Measurements from ENCODE around the gene KDSR. TPM values are rescaled to one million over a fixed set of nuclear protein-coding genes. Genes with fewer than 3 reads are reported as not detected.

Gene KDSR
- total and polyA plus RNA-seq, 4 donors: 22.3 to 62.1 (median 42.5) TPM

GRCh38 chr18:63313396-63313917 lies 53.5 kb downstream of the KDSR start:
- ATAC-seq (ENCODE audit: insufficient read depth, low FRiP score): no peak
- H3K4me1 ChIP-seq (ENCODE audit: control insufficient read depth in 5 of 5, insufficient read depth in 5 of 5, low read length in 5 of 5): peaks cover 0 to 44% (median 5%) of the 10 kb centered on the region in 5 donors

DNA sequence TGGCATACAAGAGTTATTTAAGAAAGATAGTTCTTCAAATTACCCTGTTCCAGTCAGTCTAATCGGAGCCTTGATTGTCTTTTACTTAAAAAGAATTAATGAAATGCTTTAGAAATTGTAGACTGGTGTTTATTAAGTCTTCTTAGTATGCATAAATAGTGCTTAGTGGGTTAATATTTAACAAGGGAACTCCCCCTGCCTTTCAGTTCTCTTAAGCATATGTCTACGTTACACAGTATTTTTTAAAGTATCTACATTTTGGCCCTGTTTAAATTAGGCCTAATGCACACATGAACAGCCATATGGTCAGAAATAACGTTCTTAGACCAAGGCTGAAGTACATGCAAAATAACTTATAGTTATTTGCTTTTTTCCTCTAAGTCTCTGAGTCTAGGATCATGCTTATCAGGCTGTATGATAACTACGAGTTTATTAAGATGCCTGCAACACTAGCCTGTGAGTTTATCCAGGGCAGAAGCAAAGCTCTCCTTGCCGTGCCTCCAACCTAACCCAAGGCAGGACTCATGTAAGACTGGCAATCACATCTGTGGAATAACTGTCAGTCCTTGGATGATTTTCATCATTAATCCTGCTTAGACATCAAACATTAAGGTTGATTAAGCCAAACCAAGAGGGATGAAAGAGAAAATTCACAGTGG lies 54.1 kb downstream of the KDSR start:
- ATAC-seq (ENCODE audit: insufficient read depth, low FRiP score) (no peak), DNase-seq (no peak)
- WGBS, 2 donors: 74 to 75% methylated on average over 5 of the region's 5 CpGs
- Histone ChIP-seq H3K27me3 (ENCODE audit: control insufficient read depth in 3 of 3, insufficient read depth in 3 of 3, low read length in 2 of 3) (no peaks in the 10 kb centered on the region), H3K36me3 (ENCODE audit: control insufficient read depth in 4 of 4, insufficient read depth in 4 of 4, low read length in 4 of 4) (no peaks in the 10 kb centered on the region), H3K4me3 (no peak overlapping the region), H3K4me1 (ENCODE audit: control insufficient read depth in 5 of 5, insufficient read depth in 5 of 5, low read length in 5 of 5) (peaks cover 0 to 42% (median 6%) of the 10 kb centered on the region in 5 donors), H3K27ac (ENCODE audit: low read depth in 1 of 2, low read length in 1 of 2) (no peak overlapping the region), H3K9ac (ENCODE audit: insufficient read depth in 1 of 2, low read length in 2 of 2) (no peak overlapping the region), H3K9me3 (ENCODE audit: control insufficient read depth in 4 of 4, insufficient read depth in 3 of 4, low read length in 3 of 4) (no peaks in the 10 kb centered on the region)
- TF ChIP-seq CTCF (IDR thresholded peaks at IDR 0.05; ENCODE audit: control extremely low read depth, extremely low read depth): no peak

More at GRCh38 chr18:63313396-63313917, 53.5 kb downstream of the KDSR start:
- no peak overlapping the region for H3K4me3 ChIP-seq
- no peak overlapping the region for H3K9ac ChIP-seq (ENCODE audit: insufficient read depth in 1 of 2, low read length in 2 of 2)
- TF ChIP-seq CTCF (IDR thresholded peaks at IDR 0.05; ENCODE audit: control extremely low read depth, extremely low read depth): no peak
- no peaks in the 10 kb centered on the region for H3K9me3 ChIP-seq (ENCODE audit: control insufficient read depth in 4 of 4, insufficient read depth in 3 of 4, low read length in 3 of 4)
- no peak overlapping the region for H3K27ac ChIP-seq (ENCODE audit: low read depth in 1 of 2, low read length in 1 of 2)
- DNase-seq: no peak
- 87 to 90% methylated on average over 5 of the region's 5 CpGs for WGBS, 2 donors
- H3K36me3 ChIP-seq (ENCODE audit: control insufficient read depth in 4 of 4, insufficient read depth in 4 of 4, low read length in 4 of 4): no peaks in the 10 kb centered on the region
- no peaks in the 10 kb centered on the region for H3K27me3 ChIP-seq (ENCODE audit: control insufficient read depth in 3 of 3, insufficient read depth in 3 of 3, low read length in 2 of 3)

DNA sequence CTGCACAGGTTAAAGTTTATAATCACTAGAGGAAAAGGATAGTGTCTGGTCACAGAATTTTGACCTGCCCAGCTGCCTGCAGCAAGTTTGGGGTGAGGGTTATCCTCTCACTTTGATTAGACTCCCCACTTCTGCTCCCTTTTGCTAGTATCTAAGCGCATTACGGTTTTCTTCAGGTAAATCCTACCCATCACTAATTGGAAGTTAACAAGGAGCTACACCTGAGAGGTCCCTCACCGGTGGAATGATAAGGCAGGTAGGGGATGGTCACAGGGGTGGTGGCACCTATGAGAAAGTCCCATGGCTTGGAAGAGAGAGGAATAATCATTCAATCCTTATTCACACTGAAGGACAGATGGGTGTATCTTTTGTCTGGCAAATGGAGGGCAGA lies 55.0 kb downstream of the KDSR start:
- Histone ChIP-seq H3K27me3 (ENCODE audit: control insufficient read depth in 3 of 3, insufficient read depth in 3 of 3, low read length in 2 of 3) (no peaks in the 10 kb centered on the region), H3K9ac (ENCODE audit: insufficient read depth in 1 of 2, low read length in 2 of 2) (no peak overlapping the region), H3K36me3 (ENCODE audit: control insufficient read depth in 4 of 4, insufficient read depth in 4 of 4, low read length in 4 of 4) (no peaks in the 10 kb centered on the region), H3K4me3 (no peak overlapping the region), H3K27ac (ENCODE audit: low read depth in 1 of 2, low read length in 1 of 2) (no peak overlapping the region), H3K9me3 (ENCODE audit: control insufficient read depth in 4 of 4, insufficient read depth in 3 of 4, low read length in 3 of 4) (no peaks in the 10 kb centered on the region), H3K4me1 (ENCODE audit: control insufficient read depth in 5 of 5, insufficient read depth in 5 of 5, low read length in 5 of 5) (peaks cover 0 to 42% (median 5%) of the 10 kb centered on the region in 5 donors)
- TF ChIP-seq CTCF (IDR thresholded peaks at IDR 0.05; ENCODE audit: control extremely low read depth, extremely low read depth): no peak
- DNase-seq: no peak
- ATAC-seq (ENCODE audit: insufficient read depth, low FRiP score): no peak
- WGBS, 2 donors: 94 to 96% methylated on average over 3 of the region's 3 CpGs

Measured in lung (tissue), 12 donors.